DMS153 treated with DMSO at 0.1 percent for 48 hours (cell line): ENCODE measurements around the gene CHD6.

Experiments
- DNase-seq: peaks from one replicate; lab custom pipeline; 2025; ENCODE audit not compliant: unreplicated experiment; lab: John Stamatoyannopoulos, UW

CHD6 gene

GRCh38 chr20:41428285-41428684, 189.9 kb downstream of the CHD6 start:
- no peak for DNase-seq

- no peak for DNase-seq
Measured at GRCh38 chr20:41427833-41428232, 190.3 kb downstream of the CHD6 start.

GRCh38 chr20:41426976-41427375, 191.2 kb downstream of the CHD6 start:
- DNase-seq, result no peak

GRCh38 chr20:41426086-41426830, 191.9 kb downstream of the CHD6 start:
- no peak for DNase-seq

GRCh38 chr20:41425180-41425884, 192.8 kb downstream of the CHD6 start:
- DNase-seq, result no peak

- no peak for DNase-seq
Measured at GRCh38 chr20:41424546-41424945, 193.6 kb downstream of the CHD6 start.

GRCh38 chr20:41424011-41424410, 194.2 kb downstream of the CHD6 start:
- no peak for DNase-seq

GRCh38 chr20:41422953-41423352, 195.2 kb downstream of the CHD6 start:
- no peak for DNase-seq

GRCh38 chr20:41418739-41419293, 199.4 kb downstream of the CHD6 start:
- DNase-seq, result no peak

GRCh38 chr20:41418031-41418430, 200.1 kb downstream of the CHD6 start:
- no peak for DNase-seq

- DNase-seq, result no peak
Measured at GRCh38 chr20:41415191-41415590, 203.0 kb downstream of the CHD6 start.

- DNase-seq, result no peak
Measured at GRCh38 chr20:41413169-41413568, 205.0 kb downstream of the CHD6 start.

- DNase-seq, result no peak
Measured at GRCh38 chr20:41412324-41413120, 205.7 kb downstream of the CHD6 start.

GRCh38 chr20:41411391-41411847, 206.8 kb downstream of the CHD6 start:
- no peak for DNase-seq

GRCh38 chr20:41408986-41409385, 209.2 kb downstream of the CHD6 start:
- DNase-seq, result no peak

- no peak for DNase-seq
Measured at GRCh38 chr20:41408156-41408794, 209.9 kb downstream of the CHD6 start.

GRCh38 chr20:41407607-41408006, 210.6 kb downstream of the CHD6 start:
- no peak for DNase-seq

- DNase-seq, result no peak
Measured at GRCh38 chr20:41406896-41407444, 211.2 kb downstream of the CHD6 start.

- no peak for DNase-seq
Measured at GRCh38 chr20:41406353-41406752, 211.8 kb downstream of the CHD6 start.

GRCh38 chr20:41405436-41405835, 212.7 kb downstream of the CHD6 start:
- no peak for DNase-seq

- no peak for DNase-seq
Measured at GRCh38 chr20:41403604-41404003, 214.6 kb downstream of the CHD6 start.
